BLaER1 treated with 17β-estradiol and CSF1 and Interleukin-3, amounts not matched to agents 10 nM and 100 nM (cell line): ENCODE measurements around the gene GOLGA6L7.
"Not testable (repeated sequence)": the region's sequence is repeated elsewhere in the genome, so short reads cannot be mapped to it uniquely, and the experiment has no call there.

Source experiments
- H3K27ac ChIP-seq, 11 experiments: shearing (Covaris generic); formaldehyde crosslinking; 2 replicates each; pipeline ENCODE4 v1.8.1; 2022
- H3K27me3 ChIP-seq, 11 experiments: shearing (Covaris generic); formaldehyde crosslinking; 2 replicates each; pipeline ENCODE4 v1.8.1; 2022
- H3K36me3 ChIP-seq, 11 experiments: shearing (Covaris generic); formaldehyde crosslinking; 2 replicates each; pipeline ENCODE4 v1.8.1; 2022
- H3K4me1 ChIP-seq, 10 experiments: shearing (Covaris generic); formaldehyde crosslinking; 2 replicates each; pipeline ENCODE4 v1.8.1; 2022
- H3K4me2 ChIP-seq, 11 experiments: shearing (Covaris generic); formaldehyde crosslinking; 2 replicates each; pipeline ENCODE4 v1.8.1; 2022
- H3K4me3 ChIP-seq, 10 experiments: shearing (Covaris generic); formaldehyde crosslinking; 2 replicates each; pipeline ENCODE4 v1.8.1; 2022
- H3K9ac ChIP-seq, 11 experiments: shearing (Covaris generic); formaldehyde crosslinking; 2 replicates each; pipeline ENCODE4 v1.8.1; 2022
- H3K9me3 ChIP-seq, 11 experiments: shearing (Covaris generic); formaldehyde crosslinking; replicated peaks in 1 of 11; 2 replicates each; pipeline ENCODE4 v1.8.1; 2022
- H4K20me1 ChIP-seq, 11 experiments: shearing (Covaris generic); formaldehyde crosslinking; 2 replicates each; pipeline ENCODE4 v1.8.1; 2022
- Cebpa-rat ChIP-seq, 11 experiments: shearing (Covaris generic); IDR thresholded peaks; 2 replicates each; pipeline ENCODE4 v1.8.1; 2022

GOLGA6L7 gene

DNA sequence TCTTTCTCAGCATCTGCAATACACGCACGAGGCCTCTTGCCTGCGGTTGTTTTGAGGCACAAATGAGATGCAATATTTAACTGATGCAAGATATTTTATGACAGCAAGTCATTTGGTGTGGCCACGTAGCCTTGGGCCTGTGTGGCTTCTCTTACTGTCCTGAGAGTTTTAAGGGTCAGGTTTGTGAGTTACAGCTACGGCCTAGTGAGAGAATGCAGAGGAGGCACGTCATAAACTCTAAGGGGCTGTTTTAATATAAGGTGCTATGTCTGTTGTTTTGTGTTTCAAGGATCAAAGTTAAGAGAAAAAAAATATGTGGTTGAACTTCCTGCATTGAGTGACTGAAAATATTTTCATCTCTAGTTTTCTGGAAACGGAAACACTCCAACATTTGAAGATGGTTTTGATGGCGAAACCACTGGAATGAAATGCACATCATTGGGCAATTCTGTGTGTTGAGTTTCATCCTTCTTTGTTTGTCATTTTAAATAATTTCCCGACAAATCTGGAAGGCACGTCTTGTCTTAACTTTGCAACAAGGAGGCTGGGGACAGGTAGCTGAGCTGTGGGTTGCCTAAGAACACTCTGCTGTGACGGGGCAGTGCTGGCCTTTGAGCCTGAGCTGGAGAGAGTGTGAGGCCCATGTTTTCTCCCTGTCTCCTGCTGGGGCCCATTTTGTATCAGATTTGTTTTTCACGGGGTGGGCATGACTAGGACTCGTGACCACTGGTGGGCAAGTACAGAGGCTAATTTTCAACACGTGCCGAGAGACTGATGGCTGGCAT, 42.5 kb upstream of the GOLGA6L7 start:
- peaks cover 46 to 75% (median 68%) of the 10 kb centered on the region in 10 experiments for H3K4me1 ChIP-seq
- TF ChIP-seq Cebpa-rat (IDR thresholded peaks at IDR 0.05) = peak in 6 of 11 experiments; percentile 13 to 57 (median 46); a peak in 7 of 22 replicates
- H3K4me2 ChIP-seq = peak overlapping the region; percentile 47 to 93 (median 90)
- H4K20me1 ChIP-seq = peaks cover 0 to 31% (median 0%) of the 10 kb centered on the region in 11 experiments; a peak in 7 of 22 replicates
- H3K9ac ChIP-seq = peak overlapping the region in 8 of 11 experiments; percentile 19 to 59 (median 46); a peak in 13 of 22 replicates
- H3K36me3 ChIP-seq = no peaks in the 10 kb centered on the region
- H3K4me3 ChIP-seq = no peak overlapping the region; a peak in 1 of 20 replicates
- 0 out of 22 replicates have a peak, but pooled peaks cover 0 to 7% (median 0%) of the 10 kb centered on the region in 11 experiments for H3K27me3 ChIP-seq
- peak overlapping the region in 9 of 11 experiments; percentile 42 to 77 (median 69); a peak in 18 of 22 replicates for H3K27ac ChIP-seq
- H3K9me3 ChIP-seq = peaks cover 0 to 2% (median 0%) of the 10 kb centered on the region in 11 experiments; a peak in 2 of 22 replicates

DNA sequence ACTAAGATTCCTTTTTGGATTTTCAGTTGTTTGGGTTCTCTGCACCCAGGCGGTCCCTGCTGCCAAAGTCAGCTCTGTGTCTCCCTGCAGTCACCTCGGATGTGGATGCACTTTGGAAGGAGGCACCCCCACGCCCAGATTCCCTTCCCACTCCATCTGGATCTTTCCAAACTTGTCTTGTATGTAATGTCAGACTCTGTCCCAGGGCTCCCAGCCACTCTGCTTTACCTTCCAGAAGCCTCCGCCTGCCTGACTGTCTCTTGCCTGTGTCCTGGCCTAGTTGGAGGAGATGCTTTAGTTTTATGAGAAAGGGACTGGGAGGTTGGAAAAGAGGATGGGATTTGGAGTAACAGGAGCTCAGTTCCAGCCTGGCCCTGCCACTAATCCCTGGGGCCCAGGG, 41.8 kb upstream of the GOLGA6L7 start:
- not testable (repeated sequence) for H3K4me3 ChIP-seq, H3K9me3 ChIP-seq, H3K36me3 ChIP-seq
- peaks cover 0 to 27% (median 0%) of the 10 kb centered on the region in 11 experiments; a peak in 7 of 22 replicates for H4K20me1 ChIP-seq
- peaks cover 46 to 76% (median 71%) of the 10 kb centered on the region in 10 experiments for H3K4me1 ChIP-seq
- H3K9ac ChIP-seq = peak overlapping the region in 8 of 11 experiments; percentile 17 to 59 (median 46); a peak in 13 of 22 replicates
- H3K4me2 ChIP-seq = peak overlapping the region; percentile 47 to 93 (median 90)
- peak overlapping the region in 9 of 11 experiments; percentile 42 to 77 (median 69); a peak in 18 of 22 replicates for H3K27ac ChIP-seq
- peaks cover 0 to 12% (median 0%) of the 10 kb centered on the region in 11 experiments; a peak in 4 of 22 replicates for H3K27me3 ChIP-seq

DNA sequence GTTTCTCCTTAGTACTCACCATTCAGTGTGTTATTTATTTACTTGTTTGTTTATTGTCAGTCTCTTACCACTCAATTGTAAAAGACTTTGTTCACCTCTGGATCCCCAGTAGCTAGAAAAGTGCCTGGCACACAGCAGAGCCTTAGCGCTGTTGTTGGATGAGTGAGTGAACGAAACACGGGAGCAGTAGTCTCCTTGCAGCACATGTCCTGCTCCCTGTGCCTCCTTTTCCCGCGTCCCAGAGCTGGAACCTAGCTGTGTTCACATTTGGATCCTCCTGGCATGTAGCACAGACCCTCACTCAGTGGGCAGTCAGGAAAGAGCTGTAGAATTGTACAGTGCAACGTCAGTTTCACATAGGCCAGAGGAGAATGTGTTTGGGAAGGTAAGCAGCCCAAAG, 41.4 kb upstream of the GOLGA6L7 start:
- H3K9ac ChIP-seq = peak overlapping the region in 5 of 11 experiments; percentile 17 to 59 (median 46); a peak in 6 of 22 replicates

GRCh38 chr15:28889346-28889745, 40.9 kb upstream of the GOLGA6L7 start:
- TF ChIP-seq Cebpa-rat (IDR thresholded peaks at IDR 0.05) = no peak
- Histone ChIP-seq H3K4me2 (peak overlapping the region; percentile 30 to 93 (median 90); a peak in 21 of 22 replicates), H3K27ac (peak overlapping the region in 8 of 11 experiments; percentile 30 to 83 (median 65); a peak in 10 of 22 replicates), H3K4me3 (no peak overlapping the region), H3K9me3 (peaks cover 0 to 10% (median 0%) of the 10 kb centered on the region in 11 experiments; a peak in 6 of 22 replicates), H3K27me3 (peaks cover 0 to 22% (median 0%) of the 10 kb centered on the region in 11 experiments; a peak in 5 of 22 replicates), H3K36me3 (no peaks in the 10 kb centered on the region), H3K9ac (0 out of 22 replicates have a peak overlapping the region, but pooled peaks of 2 of the 11 experiments have one; percentile 16 to 20), H4K20me1 (peaks cover 0 to 24% (median 0%) of the 10 kb centered on the region in 11 experiments; a peak in 7 of 22 replicates), H3K4me1 (peaks cover 46 to 81% (median 78%) of the 10 kb centered on the region in 10 experiments)

More for the DNA sequence above, 41.4 kb upstream of the GOLGA6L7 start:
- Histone ChIP-seq H3K4me2 (peak overlapping the region in 10 of 11 experiments; percentile 47 to 93 (median 90); a peak in 19 of 22 replicates), H4K20me1 (peaks cover 0 to 24% (median 0%) of the 10 kb centered on the region in 11 experiments; a peak in 7 of 22 replicates), H3K27me3 (peaks cover 0 to 17% (median 0%) of the 10 kb centered on the region in 11 experiments; a peak in 5 of 22 replicates), H3K4me1 (peaks cover 46 to 76% (median 75%) of the 10 kb centered on the region in 10 experiments), H3K27ac (peak overlapping the region in 9 of 11 experiments; percentile 42 to 77 (median 69); a peak in 18 of 22 replicates)
- H3K4me3 ChIP-seq, H3K9me3 ChIP-seq, H3K36me3 ChIP-seq: not testable (repeated sequence)

- Histone ChIP-seq H3K4me3 (no peak overlapping the region), H3K36me3 (no peaks in the 10 kb centered on the region), H3K4me1 (peaks cover 46 to 83% (median 78%) of the 10 kb centered on the region in 10 experiments), H3K9ac (peak overlapping the region in 1 of 11 experiments; percentile 20; a peak in 1 of 22 replicates), H3K27me3 (peaks cover 0 to 22% (median 0%) of the 10 kb centered on the region in 11 experiments; a peak in 5 of 22 replicates), H3K4me2 (peak overlapping the region; percentile 30 to 93 (median 90)), H3K27ac (peak overlapping the region in 8 of 11 experiments; percentile 15 to 83 (median 36); a peak in 10 of 22 replicates), H3K9me3 (peaks cover 0 to 10% (median 0%) of the 10 kb centered on the region in 11 experiments; a peak in 6 of 22 replicates), H4K20me1 (peaks cover 0 to 24% (median 0%) of the 10 kb centered on the region in 11 experiments; a peak in 7 of 22 replicates)
- TF ChIP-seq Cebpa-rat (IDR thresholded peaks at IDR 0.05) = no peak
These were observed 40.5 kb upstream of the GOLGA6L7 start for GRCh38 chr15:28888900-28889299.

GRCh38 chr15:28888302-28888894, 40.0 kb upstream of the GOLGA6L7 start:
- H3K36me3 ChIP-seq = no peaks in the 10 kb centered on the region
- TF ChIP-seq Cebpa-rat (IDR thresholded peaks at IDR 0.05) = no peak
- peaks cover 0 to 22% (median 0%) of the 10 kb centered on the region in 11 experiments; a peak in 5 of 22 replicates for H3K27me3 ChIP-seq
- peak overlapping the region in 7 of 11 experiments; percentile 15 to 83 (median 42); a peak in 13 of 22 replicates for H3K27ac ChIP-seq
- peaks cover 0 to 10% (median 0%) of the 10 kb centered on the region in 11 experiments; a peak in 6 of 22 replicates for H3K9me3 ChIP-seq
- peak overlapping the region; percentile 30 to 93 (median 90) for H3K4me2 ChIP-seq
- peaks cover 0 to 24% (median 0%) of the 10 kb centered on the region in 11 experiments; a peak in 7 of 22 replicates for H4K20me1 ChIP-seq
- peak overlapping the region in 2 of 11 experiments; percentile 85 to 87; a peak in 3 of 22 replicates for H3K9ac ChIP-seq
- peaks cover 46 to 83% (median 78%) of the 10 kb centered on the region in 10 experiments for H3K4me1 ChIP-seq
- peak overlapping the region in 1 of 10 experiments; percentile 69; a peak in 1 of 20 replicates for H3K4me3 ChIP-seq

GRCh38 chr15:28887339-28888174, 39.1 kb upstream of the GOLGA6L7 start:
- peak overlapping the region in 9 of 11 experiments; percentile 57 to 87 (median 84); a peak in 15 of 22 replicates for H3K9ac ChIP-seq

More at GRCh38 chr15:28887339-28888174, 39.1 kb upstream of the GOLGA6L7 start:
- H3K4me1 ChIP-seq = peaks cover 46 to 74% (median 69%) of the 10 kb centered on the region in 10 experiments
- peak overlapping the region in 9 of 11 experiments; percentile 1 to 85 (median 82); a peak in 10 of 22 replicates for H3K27ac ChIP-seq
- peak overlapping the region in 9 of 10 experiments; percentile 60 to 77 (median 69); a peak in 17 of 20 replicates for H3K4me3 ChIP-seq
- H3K36me3 ChIP-seq = no peaks in the 10 kb centered on the region
- peaks cover 0 to 22% (median 0%) of the 10 kb centered on the region in 11 experiments; a peak in 5 of 22 replicates for H3K27me3 ChIP-seq
- peaks cover 0 to 10% (median 0%) of the 10 kb centered on the region in 11 experiments; a peak in 6 of 22 replicates for H3K9me3 ChIP-seq
- H4K20me1 ChIP-seq = peaks cover 0 to 19% (median 0%) of the 10 kb centered on the region in 11 experiments; a peak in 7 of 22 replicates
- no peak for TF ChIP-seq Cebpa-rat (IDR thresholded peaks at IDR 0.05)
- peak overlapping the region; percentile 77 to 93 (median 90) for H3K4me2 ChIP-seq
